GM12865 (cell line): ENCODE data around the gene CREB5.

Experiments used
- DNase-seq: peaks from one replicate; pipeline ENCODE4 v3.0.0; 2010; ENCODE audit warnings: low read depth
- H3K4me3 ChIP-seq: 2 replicates; pipeline ENCODE4 v1.5.1; 2011; ENCODE audit warnings: mild to moderate bottlenecking, low read depth, low read length, control low read depth
- TF ChIP-seq, protein P1 (sequence below): IDR thresholded peaks from 2 replicates; pipeline ENCODE4 v1.5.1; 2011; ENCODE audit warnings: low read length, control low read depth, low read depth, inconsistent platforms; ENCODE audit not compliant: insufficient read depth; ENCODE audit errors: missing control alignments

Gene CREB5

DNA sequence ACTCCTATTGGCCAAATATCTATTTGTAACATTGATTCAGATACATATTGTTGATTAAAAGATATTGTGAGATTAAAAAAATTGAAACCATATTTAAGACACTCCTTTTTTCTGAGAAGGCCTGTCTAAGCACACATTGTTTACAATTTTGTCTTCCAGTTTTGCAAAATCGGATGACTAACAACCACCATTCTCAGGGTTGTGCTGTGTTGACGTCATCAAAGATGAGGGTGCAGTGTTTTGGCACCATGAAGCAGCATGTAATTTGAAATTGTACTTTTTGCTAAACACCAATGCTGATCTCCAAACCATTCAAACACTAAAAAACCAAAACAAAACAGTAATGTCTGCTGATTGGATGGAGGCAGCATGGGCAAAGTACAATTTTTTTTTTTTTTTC is 7.4 kb downstream of the CREB5 start:
- TF ChIP-seq, protein P1, sequence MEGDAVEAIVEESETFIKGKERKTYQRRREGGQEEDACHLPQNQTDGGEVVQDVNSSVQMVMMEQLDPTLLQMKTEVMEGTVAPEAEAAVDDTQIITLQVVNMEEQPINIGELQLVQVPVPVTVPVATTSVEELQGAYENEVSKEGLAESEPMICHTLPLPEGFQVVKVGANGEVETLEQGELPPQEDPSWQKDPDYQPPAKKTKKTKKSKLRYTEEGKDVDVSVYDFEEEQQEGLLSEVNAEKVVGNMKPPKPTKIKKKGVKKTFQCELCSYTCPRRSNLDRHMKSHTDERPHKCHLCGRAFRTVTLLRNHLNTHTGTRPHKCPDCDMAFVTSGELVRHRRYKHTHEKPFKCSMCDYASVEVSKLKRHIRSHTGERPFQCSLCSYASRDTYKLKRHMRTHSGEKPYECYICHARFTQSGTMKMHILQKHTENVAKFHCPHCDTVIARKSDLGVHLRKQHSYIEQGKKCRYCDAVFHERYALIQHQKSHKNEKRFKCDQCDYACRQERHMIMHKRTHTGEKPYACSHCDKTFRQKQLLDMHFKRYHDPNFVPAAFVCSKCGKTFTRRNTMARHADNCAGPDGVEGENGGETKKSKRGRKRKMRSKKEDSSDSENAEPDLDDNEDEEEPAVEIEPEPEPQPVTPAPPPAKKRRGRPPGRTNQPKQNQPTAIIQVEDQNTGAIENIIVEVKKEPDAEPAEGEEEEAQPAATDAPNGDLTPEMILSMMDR, result no peak
- H3K4me3 ChIP-seq, result no peak overlapping the region
- no peak for DNase-seq

DNA sequence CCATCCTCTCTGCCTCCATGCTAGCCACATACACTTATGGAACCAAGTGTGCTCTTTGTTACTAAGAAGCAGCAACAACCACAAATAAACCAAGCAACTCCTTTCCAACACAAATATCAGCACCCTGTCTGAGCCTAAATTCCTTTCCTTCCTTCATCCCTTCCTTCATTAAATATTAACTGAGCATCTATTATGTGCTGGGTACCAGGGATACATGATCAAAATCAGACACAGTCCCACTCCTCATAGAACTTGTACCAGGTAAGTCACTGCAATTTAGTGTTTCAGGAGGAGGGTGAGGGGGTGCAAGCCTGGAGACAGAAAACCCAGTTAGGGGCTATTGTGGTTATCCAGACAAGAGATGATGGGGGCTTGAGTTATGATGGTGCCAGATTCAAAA is 10.8 kb downstream of the CREB5 start:
- H3K4me3 ChIP-seq, result no peak overlapping the region
- no peak for DNase-seq
- TF ChIP-seq, protein P1, result no peak

GRCh38 chr7:28423918-28424514 is 11.7 kb downstream of the CREB5 start:
- no peak overlapping the region for H3K4me3 ChIP-seq
- TF ChIP-seq, protein P1, result no peak
- no peak for DNase-seq

DNA sequence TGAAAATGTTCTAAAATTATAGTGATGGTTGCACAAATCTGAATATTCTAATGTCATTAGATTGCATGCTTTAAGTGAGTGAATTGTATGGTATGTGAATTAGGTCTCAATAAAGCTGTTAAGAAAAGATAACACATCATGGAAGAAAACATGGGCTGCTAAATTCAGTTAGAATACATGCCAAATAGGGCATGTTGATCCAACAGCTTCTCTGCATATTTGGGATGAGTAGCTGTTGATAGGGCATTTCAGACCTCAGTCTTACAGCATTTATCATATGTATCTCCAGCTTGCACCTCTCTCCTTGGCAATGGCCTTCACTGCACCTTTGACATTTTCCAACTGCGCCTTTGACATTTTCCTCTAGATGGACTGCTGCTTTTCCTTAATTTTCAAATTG is 13.2 kb downstream of the CREB5 start:
- TF ChIP-seq, protein P1, result no peak
- DNase-seq, result no peak
- no peak overlapping the region for H3K4me3 ChIP-seq

- H3K4me3 ChIP-seq, result no peak overlapping the region
- no peak for DNase-seq
- TF ChIP-seq, protein P1, result no peak
Measured at GRCh38 chr7:28427236-28427635, 14.9 kb downstream of the CREB5 start.

DNA sequence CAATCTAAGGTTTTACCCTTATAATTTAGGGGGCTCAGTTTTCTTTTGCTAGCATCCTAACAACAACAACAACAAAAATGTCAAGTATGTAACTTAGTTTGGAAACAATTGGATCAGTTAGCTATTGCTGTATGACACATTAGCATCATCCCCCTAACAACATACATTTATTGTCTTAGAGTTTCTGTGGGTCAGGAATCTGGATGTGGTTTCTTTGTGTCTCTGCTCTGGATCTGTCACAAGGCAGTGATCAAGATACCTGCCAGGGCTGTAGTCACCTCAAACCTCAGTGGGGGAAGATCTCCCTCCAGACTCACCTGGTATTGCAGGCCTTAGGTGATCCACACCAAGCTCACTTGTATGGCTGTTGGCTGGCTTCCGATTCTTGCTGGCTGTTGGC is 18.3 kb downstream of the CREB5 start:
- H3K4me3 ChIP-seq, result no peak overlapping the region
- TF ChIP-seq, protein P1, result no peak
- DNase-seq, result no peak

- H3K4me3 ChIP-seq, result no peak overlapping the region
- no peak for DNase-seq
- TF ChIP-seq, protein P1, result no peak
Measured at GRCh38 chr7:28432105-28432504, 19.8 kb downstream of the CREB5 start.
